Gastrocnemius medialis (tissue), 4 donors: Measurements from ENCODE around the gene NR1H2. TPM values are rescaled to one million over a fixed set of nuclear protein-coding genes. Genes with fewer than 3 reads are reported as not detected.
"Not testable (repeated sequence)": the region's sequence is repeated elsewhere in the genome, so short reads cannot be mapped to it uniquely, and the experiment has no call there.

Experiments used
- ATAC-seq, 2 donors: fragments of 150-250 bp; one replicate each; pipeline ENCODE4 v1.9.1; 2016
- DNase-seq, 2 donors: peaks; one replicate each; pipeline ENCODE4 v3.0.0-alpha.2; 2019
- H3K27ac ChIP-seq, 4 donors: fragments of 200-600 bp; sonication (generic); 1 replicate in 1 of 4; 2 replicates in 3 of 4; pipeline ENCODE4 v1.5.1; 2016 to 2018; ENCODE audit warnings: mild to moderate bottlenecking in 2 of 4, moderate library complexity in 1 of 4
- H3K27me3 ChIP-seq, 3 donors: fragments of 200-600 bp; sonication (generic) in 2 of 3; 1 replicate in 1 of 3; 2 replicates in 2 of 3; pipeline versions ENCODE4 v1.5.1 to v1.6.0; 2016 to 2019; ENCODE audit warnings: mild to moderate bottlenecking in 1 of 3, moderate library complexity in 1 of 3
- H3K36me3 ChIP-seq, 2 donors: fragments of 200-600 bp; sonication (generic) in 1 of 2; one replicate each; pipeline ENCODE4 v1.5.1; 2017 to 2018
- H3K4me1 ChIP-seq, 2 donors: fragments of 200-600 bp; sonication (generic) in 1 of 2; one replicate each; pipeline ENCODE4 v1.5.1; 2016 to 2017; ENCODE audit warnings: mild to moderate bottlenecking in 2 of 2
- H3K4me3 ChIP-seq, 4 donors: fragments of 200-600 bp; sonication (generic) in 3 of 4; 1 replicate in 1 of 4; 2 replicates in 3 of 4; pipeline ENCODE4 v1.5.1; 2016 to 2019; ENCODE audit warnings: mild to moderate bottlenecking in 2 of 4
- H3K9me3 ChIP-seq, 3 donors: fragments of 200-600 bp; sonication (generic) in 2 of 3; 1 replicate in 1 of 3; 2 replicates in 2 of 3; pipeline ENCODE4 v1.5.1; 2016 to 2019
- POLR2A ChIP-seq, 2 donors: fragments of 450-650 bp; IDR thresholded peaks; one replicate each; pipeline ENCODE4 v1.6.1; 2017; ENCODE audit warnings: antibody characterized with exemption in 2 of 2, mild to moderate bottlenecking in 2 of 2, moderate library complexity in 2 of 2
- in situ Hi-C, 4 donors: fragments of 200-750 bp; cut with MboI; loops; one replicate each; pipeline versions ENCODE4 v1.15.0 to v1.8.0; 2017; ENCODE audit warnings: low sequenced_read_pairs in 4 of 4
- intact Hi-C: fragments of 100-400 bp; cut with DNase I; formaldehyde crosslinking; loops from one replicate; pipeline ENCODE4 v1.15.1; 2023; ENCODE audit warnings: low total_unique reads
- total RNA-seq, 4 donors: library from RNA; depleted of rRNA; stranded (reverse); fragments of >200 nt; gene quantifications; one replicate each; pipeline versions ENCODE4 v1.1.0 to v1.2.3, GENCODE V29; 2016
- TF ChIP-seq, protein P1 (sequence below), 5 experiments: fragments of 450-650 bp in 3 of 5; fragments of 200-600 bp in 2 of 5; sonication (generic) in 2 of 5; IDR thresholded peaks in 4 of 5; conservative IDR thresholded peaks in 1 of 5; 1 replicate in 4 of 5; 2 replicates in 1 of 5; pipeline ENCODE4 v1.5.1; 2016 to 2019; ENCODE audit warnings: antibody characterized with exemption in 5 of 5, mild to moderate bottlenecking in 3 of 5, moderate library complexity in 3 of 5

Gene NR1H2
- total RNA-seq, 4 donors from 2014 or later: 155 to 232 (median 200) TPM

DNA sequence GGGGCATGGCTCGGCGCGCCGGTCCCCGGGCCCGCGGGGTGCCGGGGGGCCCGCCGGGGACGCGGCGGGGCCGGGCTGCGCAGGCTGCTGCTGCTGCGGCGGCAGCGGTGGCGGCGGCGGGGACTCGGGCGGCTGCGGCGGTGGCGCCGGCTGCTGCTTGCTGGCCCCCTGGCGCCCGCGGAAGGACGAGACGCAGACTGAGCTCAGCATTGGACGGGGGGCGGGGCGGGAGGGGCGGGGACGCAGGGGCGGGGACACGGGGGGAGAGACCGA is 47.4 kb upstream of the NR1H2 start:
- Histone ChIP-seq H3K36me3 (no peaks in the 10 kb centered on the region), H3K27me3 (peaks cover 18 to 29% (median 23%) of the 10 kb centered on the region in 3 donors), H3K27ac (no peak overlapping the region), H3K4me1 (peaks cover 34 to 45% of the 10 kb centered on the region in 2 donors), H3K9me3 (no peaks in the 10 kb centered on the region), H3K4me3 (peak overlapping the region in 1 of 4 donors; percentile 48)
- no peak for ATAC-seq
- intact Hi-C loops (loop anchor here (1.0 kb wide), 1 partner anchor 304 kb away; the partner anchor contains the start of gene VRK3), in situ Hi-C loops (no loop called here)
- DNase-seq: no peak
- TF ChIP-seq POLR2A (IDR thresholded peaks at IDR 0.05): no peak
- TF ChIP-seq, protein P1, sequence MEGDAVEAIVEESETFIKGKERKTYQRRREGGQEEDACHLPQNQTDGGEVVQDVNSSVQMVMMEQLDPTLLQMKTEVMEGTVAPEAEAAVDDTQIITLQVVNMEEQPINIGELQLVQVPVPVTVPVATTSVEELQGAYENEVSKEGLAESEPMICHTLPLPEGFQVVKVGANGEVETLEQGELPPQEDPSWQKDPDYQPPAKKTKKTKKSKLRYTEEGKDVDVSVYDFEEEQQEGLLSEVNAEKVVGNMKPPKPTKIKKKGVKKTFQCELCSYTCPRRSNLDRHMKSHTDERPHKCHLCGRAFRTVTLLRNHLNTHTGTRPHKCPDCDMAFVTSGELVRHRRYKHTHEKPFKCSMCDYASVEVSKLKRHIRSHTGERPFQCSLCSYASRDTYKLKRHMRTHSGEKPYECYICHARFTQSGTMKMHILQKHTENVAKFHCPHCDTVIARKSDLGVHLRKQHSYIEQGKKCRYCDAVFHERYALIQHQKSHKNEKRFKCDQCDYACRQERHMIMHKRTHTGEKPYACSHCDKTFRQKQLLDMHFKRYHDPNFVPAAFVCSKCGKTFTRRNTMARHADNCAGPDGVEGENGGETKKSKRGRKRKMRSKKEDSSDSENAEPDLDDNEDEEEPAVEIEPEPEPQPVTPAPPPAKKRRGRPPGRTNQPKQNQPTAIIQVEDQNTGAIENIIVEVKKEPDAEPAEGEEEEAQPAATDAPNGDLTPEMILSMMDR (IDR thresholded peaks at IDR 0.05 in 4 of 5, conservative IDR thresholded peaks at IDR 0.05 in 1 of 5): peak in 2 of 5 experiments; percentile 18 to 33

GRCh38 chr19:50329146-50329925 is 46.9 kb upstream of the NR1H2 start, which contains the start of gene KCNC3:
Gene KCNC3 (minus strand): TSS chr19:50329377. CDS start chr19:50329082, 295 bp downstream.
- Histone ChIP-seq H3K4me3 (peak within 1 kb of the TSS; percentile 52 to 61 (median 55)), H3K27me3 (peaks cover 18 to 29% (median 23%) of the 10 kb centered on the region in 3 donors), H3K9me3 (no peaks in the 10 kb centered on the region), H3K27ac (peak within 1 kb of the TSS; percentile 79 to 94 (median 90)), H3K4me1 (peaks cover 38 to 45% of the 10 kb centered on the region in 2 donors), H3K36me3 (no peaks in the 10 kb centered on the region)
- ATAC-seq (peak; percentile 77 to 78), DNase-seq (peak; percentile 100)
- in situ Hi-C loops (no loop called here), intact Hi-C loops (loop anchor here (1.0 kb wide), 1 partner anchor 304 kb away; the partner anchor contains the start of gene VRK3)
- TF ChIP-seq POLR2A (IDR thresholded peaks at IDR 0.05): peak; percentile 86
- TF ChIP-seq, protein P1 (IDR thresholded peaks at IDR 0.05 in 4 of 5, conservative IDR thresholded peaks at IDR 0.05 in 1 of 5): no peak

GRCh38 chr19:50329926-50330294 is 46.3 kb upstream of the NR1H2 start:
- Histone ChIP-seq H3K4me1 (peaks cover 38 to 45% of the 10 kb centered on the region in 2 donors), H3K27me3 (peaks cover 18 to 29% (median 23%) of the 10 kb centered on the region in 3 donors), H3K27ac (peak overlapping the region; percentile 79 to 94 (median 90)), H3K4me3 (peak overlapping the region; percentile 50 to 61 (median 54))
- H3K9me3 ChIP-seq, DNase-seq, ATAC-seq, in situ Hi-C loops, H3K36me3 ChIP-seq: not testable (repeated sequence)
- intact Hi-C loops: loop anchor here (1.0 to 5.0 kb wide), 2 partner anchors 52 to 305 kb away; partner anchors contain the start of genes POLD1 and VRK3

DNA sequence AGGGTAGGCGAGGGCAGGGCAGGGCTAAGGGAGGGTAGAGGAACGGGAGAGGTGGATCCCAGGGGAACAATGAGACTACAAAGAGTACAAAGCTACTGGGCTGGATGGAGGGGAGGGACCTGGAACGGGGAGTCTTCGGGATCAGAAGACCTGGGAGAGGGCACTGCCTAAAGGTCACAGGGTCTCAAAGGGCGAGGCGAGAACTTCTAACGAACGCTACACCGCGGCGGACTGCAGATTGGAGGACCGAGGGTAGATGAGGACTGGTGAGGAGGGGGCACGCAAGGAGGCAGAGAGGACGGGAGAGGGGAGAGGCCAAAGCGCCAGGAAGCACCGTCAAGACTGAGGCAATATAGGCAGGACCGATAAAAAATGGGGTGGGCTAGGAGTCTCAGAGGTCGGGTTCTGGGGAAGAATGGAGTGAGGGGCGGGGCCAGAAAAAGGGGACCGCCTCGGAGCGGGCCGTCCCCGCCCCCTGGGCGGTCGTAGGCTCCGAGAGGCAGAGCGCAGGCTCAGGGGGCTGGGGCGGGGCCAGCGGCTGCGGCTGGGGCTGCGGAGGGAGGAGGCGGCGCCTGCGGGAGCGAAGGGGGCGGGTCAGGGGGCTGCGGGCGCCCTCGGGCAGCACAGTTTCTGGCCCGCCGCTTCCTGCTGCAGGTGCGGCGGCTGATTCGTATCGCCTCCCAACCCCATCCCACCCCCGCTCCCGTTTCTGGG is 45.7 kb upstream of the NR1H2 start:
- in situ Hi-C loops (no loop called here), intact Hi-C loops (loop anchor here (5.0 kb wide), 1 partner anchor 52 kb away; the partner anchor contains the start of gene POLD1)
- Histone ChIP-seq H3K27ac (peak overlapping the region; percentile 79 to 94 (median 90)), H3K9me3 (no peaks in the 10 kb centered on the region), H3K36me3 (no peaks in the 10 kb centered on the region), H3K4me3 (peak overlapping the region; percentile 50 to 61 (median 54)), H3K4me1 (peaks cover 38 to 45% of the 10 kb centered on the region in 2 donors), H3K27me3 (peaks cover 18 to 29% (median 23%) of the 10 kb centered on the region in 3 donors)
- ATAC-seq (peak; percentile 16 to 24), DNase-seq (peak; percentile 67 to 78)
- TF ChIP-seq POLR2A (IDR thresholded peaks at IDR 0.05): no peak
- TF ChIP-seq, protein P1 (IDR thresholded peaks at IDR 0.05 in 4 of 5, conservative IDR thresholded peaks at IDR 0.05 in 1 of 5): no peak
